K562 (cell line): ENCODE results near the gene EEFSEC. TPM values are rescaled to one million over a fixed set of nuclear protein-coding genes. Genes with fewer than 3 reads are reported as not detected.
A peak's percentile ranks its signal among the peaks of the same experiment; 100 is the strongest.

Experiments used
- ATAC-seq: fragments of 200-7000 bp; cut with Tn5 transposase; 3 replicates; pipeline ENCODE4 v1.9.1; 2020; ENCODE audit warnings: moderate library complexity
- BruUV-seq: library from RNA; stranded (reverse); fragments of 400-500 nt; replicated peaks from 2 replicates; lab custom pipeline; 2021; lab: Mats Ljungman, UMichigan
- CTCF ChIA-PET: fragments of 300-600 bp; formaldehyde crosslinking; extraction: SDS; loops from one replicate; lab custom pipeline; 2021; ENCODE audit warnings: low intra/inter-chr PET ratio; lab: Yijun Ruan, JAX
- POLR2A ChIA-PET: fragments of 300-600, 350-650 bp; sonication (Branson Sonifier 250); formaldehyde crosslinking; extraction: SDS; loops from one replicate; lab custom pipeline; 2021; ENCODE audit warnings: antibody characterized with exemption, inconsistent platforms; lab: Yijun Ruan, JAX
- DNase-seq, 4 experiments: peaks; one replicate each; pipeline versions ENCODE4 v3.0.0 to v3.0.0-alpha.2; 2011 to 2018; ENCODE audit warnings: low spot score in 3 of 4, mixed read lengths in 3 of 4; ENCODE audit errors: extremely low read depth in 1 of 4
- FAIRE-seq: peaks from 2 replicates; lab custom pipeline; 2011; peaks lifted over from hg19 to GRCh38; lab: Jason Lieb, UNC
- H2AFZ ChIP-seq: 2 replicates; pipeline ENCODE4 v1.6.0; 2011; ENCODE audit warnings: low read depth, low read length, control low read depth, inconsistent platforms
- H3K27ac ChIP-seq: fragments of 200-600 bp; 3 replicates; pipeline ENCODE4 v1.8.0; 2011; ENCODE audit warnings: low read depth, mild to moderate bottlenecking, control low read depth, inconsistent platforms, low read length, moderate library complexity, mixed read lengths; ENCODE audit errors: extremely low read depth
- H3K27me3 ChIP-seq, 2 experiments: fragments of 300-600 bp in 1 of 2; 2 replicates in 1 of 2; 3 replicates in 1 of 2; pipeline versions ENCODE4 v1.6.0 to v1.8.0; 2011; ENCODE audit warnings: inconsistent platforms in 2 of 2, low read length in 2 of 2, mild to moderate bottlenecking in 1 of 2, mixed read lengths in 1 of 2, moderate library complexity in 1 of 2; ENCODE audit not compliant: control insufficient read depth in 2 of 2, insufficient read depth in 2 of 2
- H3K36me3 ChIP-seq: fragments of 300-600 bp; 3 replicates; pipeline ENCODE4 v1.8.0; 2011; ENCODE audit warnings: mild to moderate bottlenecking, low read length, inconsistent platforms; ENCODE audit not compliant: control insufficient read depth, insufficient read depth
- H3K4me1 ChIP-seq, 2 experiments: fragments of 200-600 bp in 1 of 2; replicated peaks in 1 of 2; 2 replicates in 1 of 2; 3 replicates in 1 of 2; pipeline versions ENCODE4 v1.5.1 to v1.8.0; 2011; ENCODE audit warnings: inconsistent platforms in 2 of 2, low read length in 2 of 2, mild to moderate bottlenecking in 1 of 2, mixed read lengths in 1 of 2, moderate library complexity in 1 of 2; ENCODE audit not compliant: control insufficient read depth in 2 of 2, insufficient read depth in 2 of 2
- H3K4me2 ChIP-seq: 2 replicates; pipeline ENCODE4 v1.6.1; 2011; ENCODE audit warnings: low read length, control low read depth, inconsistent platforms, mixed read lengths; ENCODE audit not compliant: insufficient read depth
- H3K4me3 ChIP-seq: fragments of 200-600 bp; sonication (generic), shearing (Covaris generic); 2 replicates; pipeline ENCODE4 v1.5.1; 2016; ENCODE audit warnings: control low read depth, inconsistent platforms
- H3K79me2 ChIP-seq: fragments of 200-600 bp; 3 replicates; pipeline ENCODE4 v1.8.0; 2011; ENCODE audit warnings: low read length, inconsistent platforms; ENCODE audit not compliant: control insufficient read depth, insufficient read depth
- H3K9ac ChIP-seq, 2 experiments: 2 replicates each; pipeline versions ENCODE4 v1.6.0 to v1.6.1; 2011; ENCODE audit warnings: low read depth in 2 of 2, low read length in 2 of 2, control low read depth in 1 of 2, inconsistent platforms in 1 of 2, mild to moderate bottlenecking in 1 of 2, mixed read lengths in 1 of 2; ENCODE audit not compliant: insufficient read depth in 1 of 2
- H3K9me1 ChIP-seq: one replicate; pipeline ENCODE4 v1.6.0; 2011; ENCODE audit warnings: inconsistent platforms, mild to moderate bottlenecking, low read length, moderate library complexity; ENCODE audit not compliant: control insufficient read depth, insufficient read depth
- H3K9me3 ChIP-seq: replicated peaks from 2 replicates; pipeline ENCODE4 v1.5.1; 2011; ENCODE audit warnings: low read depth, low read length, inconsistent platforms; ENCODE audit not compliant: control insufficient read depth, insufficient read depth
- H4K20me1 ChIP-seq: replicated peaks from 2 replicates; pipeline ENCODE4 v1.6.1; 2011; ENCODE audit warnings: low read length, inconsistent platforms, mixed read lengths; ENCODE audit not compliant: control insufficient read depth, insufficient read depth
- MXD1 ChIP-seq: fragments of 250-450 bp; sonication (Bioruptor Pico); IDR thresholded peaks from 2 replicates; pipeline ENCODE4 v1.8.0; 2021; ENCODE audit warnings: borderline replicate concordance, mild to moderate bottlenecking, moderate library complexity; ENCODE audit not compliant: poor library complexity, severe bottlenecking
- NR2C2 ChIP-seq, 2 experiments: fragments of 200-800 bp in 1 of 2; sonication (Bioruptor generic) in 1 of 2; sonication (generic) in 1 of 2; formaldehyde crosslinking in 1 of 2; IDR thresholded peaks; 2 replicates each; pipeline versions ENCODE4 v1.6.1 to v1.8.0; 2016 to 2022; ENCODE audit warnings: mild to moderate bottlenecking in 1 of 2, missing compliant biosample characterization in 1 of 2, missing genetic modification characterization in 1 of 2, missing genetic modification reagents in 1 of 2
- RAD51 ChIP-seq: fragments of 450-650 bp; IDR thresholded peaks from 2 replicates; pipeline ENCODE4 v1.7.1; 2016; ENCODE audit warnings: low read depth, mild to moderate bottlenecking, borderline replicate concordance
- RBFOX2 ChIP-seq: fragments of 200-400 bp; formaldehyde crosslinking; IDR thresholded peaks from 2 replicates; pipeline ENCODE4 v1.6.1; 2017; ENCODE audit warnings: low read depth, mild to moderate bottlenecking, low read length, moderate library complexity
- WGBS: fragments of 100-300 bp; shearing (Covaris generic); methylation state at CpG from one replicate; pipeline ENCODE4 v1.1.6; 2016; ENCODE audit warnings: low coverage, mixed read lengths; ENCODE audit not compliant: insufficient coverage; ENCODE audit errors: missing lambda C conversion rate; 5-methylcytosine and 5-hydroxymethylcytosine counted together
- in situ Hi-C: fragments of 300-500 bp; cut with MboI; formaldehyde crosslinking; loops from 4 replicates; pipeline ENCODE4 v1.15.0; 2018; ENCODE audit warnings: inconsistent platforms, mixed read lengths
- intact Hi-C: fragments of 100-400 bp; cut with micrococcal nuclease; formaldehyde crosslinking; loops from 2 replicates; pipeline ENCODE4 v1.14.2; 2022
- polyA plus RNA-seq, 8 experiments: library from polyadenylated mRNA; depleted of rRNA in 4 of 8; stranded (reverse) in 5 of 8; unstranded in 3 of 8; fragments of >200 nt; fragmentation: Nextera tagmentation in 2 of 8; fragmentation: Illumina TruSeq in 1 of 8; extraction: Ambion mirVana in 2 of 8; extraction: Trizol in 1 of 8; gene quantifications; 2 replicates each; pipeline versions ENCODE4 v1.2.1 to v1.2.3, GENCODE V29; 2011 to 2014; ENCODE audit warnings: inconsistent platforms in 1 of 8, missing spikeins in 1 of 8
- total RNA-seq, 7 experiments: library from RNA; depleted of rRNA in 6 of 7; stranded (reverse); fragments of >200 nt in 6 of 7; fragmentation: Illumina TruSeq in 2 of 7; extraction: Trizol in 2 of 7; gene quantifications; 2 replicates each; pipeline versions ENCODE4 v1.2.1 to v1.2.3, GENCODE V29; 2011 to 2021; ENCODE audit warnings: low replicate concordance in 1 of 7

EEFSEC gene
- total and polyA plus RNA-seq, 9 of the 15 experiments (the other 6 are each of a cell fraction or from before 2014, with no cell fraction given) = 0.35 to 11.8 (median 7.7) TPM

GRCh38 chr3:128343287-128344051, 190.2 kb downstream of the EEFSEC start (continued):
- TF ChIP-seq NR2C2 (CRISPR knock-in tag; IDR thresholded peaks at IDR 0.05) = no peak
- TF ChIP-seq NR2C2 (tag; IDR thresholded peaks at IDR 0.05) = peak; percentile 31; the same call in 1 of the 2 replicates
- no peak for TF ChIP-seq MXD1 (CRISPR knock-in tag)

GRCh38 chr3:128344052-128344735, 190.9 kb downstream of the EEFSEC start:
- CTCF ChIA-PET = no interaction called here
- 61% methylated on average over 6 of the region's 6 CpGs for WGBS
- Histone ChIP-seq H3K9me1 (peaks cover 2% of the 10 kb centered on the region), H3K4me2 (peak overlapping the region; percentile 13; the same call in 1 of the 2 replicates), H3K9ac (peak overlapping the region; percentile 53 to 72), H3K27me3 (no peaks in the 10 kb centered on the region), H2AFZ (peak overlapping the region; percentile 57; the same call in 1 of the 2 replicates), H3K36me3 (peaks cover 11% of the 10 kb centered on the region; the same call in 2 of the 3 replicates), H3K4me3 (no peak overlapping the region), H3K9me3 (no peaks in the 10 kb centered on the region), H3K79me2 (peaks cover 2% of the 10 kb centered on the region; the same call in 1 of the 3 replicates), H3K27ac (peak overlapping the region; percentile 83), H3K4me1 (peaks cover 35 to 46% of the 10 kb centered on the region in 2 experiments), H4K20me1 (no peaks in the 10 kb centered on the region)
- peak in 1 of 4 experiments; percentile 17 for DNase-seq
- in situ Hi-C loops (no loop called here), intact Hi-C loops (no loop called here)
- no peak for FAIRE-seq
- ATAC-seq = peak; percentile 30
- no TSS peak for BruUV-seq
- POLR2A ChIA-PET = interaction anchor here (0.6 to 1.4 kb wide), 2 partner anchors 12 to 56 kb away, joined by 3 read pairs; no protein-coding TSS in a partner anchor
- TF ChIP-seq RBFOX2 (0 out of 2 replicates have a peak, but pooled peaks have one; percentile 20), RAD51 (no peak)
